ENCODE measurements around the gene DBR1. TPM values are rescaled to one million over a fixed set of nuclear protein-coding genes. Genes with fewer than 3 reads are reported as not detected.
A peak's percentile ranks its signal among the peaks of the same experiment; 100 is the strongest.

DBR1 gene
- total and polyA plus RNA-seq, 2 of the 4 experiments (the other 2 are of a cell fraction), result 7.6 to 12.5 TPM

- peak; percentile 83 for DNase-seq
Observed at GRCh38 chr3:138186803-138187295, 12.1 kb upstream of the DBR1 start.

More at GRCh38 chr3:138186803-138187295, 12.1 kb upstream of the DBR1 start:
- no CpG with 5 or more reads among the region's 25 CpGs for WGBS, 2 experiments (ENCODE audit: extremely low coverage in 2 of 2, insufficient read length in 1 of 2)
- in situ Hi-C loops (cut with MboI; ENCODE audit: low sequenced_read_pairs) (no loop called here), intact Hi-C loops (cut with micrococcal nuclease) (loop anchor here (5.0 kb wide), 3 partner anchors 35 to 140 kb away; partner anchors contain the start of gene NME9), dilution Hi-C loops (cut with HindIII; ENCODE audit: low sequenced_read_pairs, unreplicated experiment) (no loop called here)
- H4K20me1 ChIP-seq (ENCODE audit: insufficient read depth, low read length), result peaks cover 10% of the 10 kb centered on the region
- peak overlapping the region; percentile 89 for H3K27ac ChIP-seq (ENCODE audit: insufficient read depth, low read length)
- H4K91ac ChIP-seq (ENCODE audit: insufficient read depth, low read depth, low read length), result no peak overlapping the region; the same call in 1 of the 2 replicates
- H4K8ac ChIP-seq (ENCODE audit: low read depth in 2 of 2, low read length in 2 of 2), result peak overlapping the region; percentile 70 to 83
- ChIA-PET POLR2A (ENCODE audit: unreplicated experiment) (interaction anchor here (0.6 kb wide), 1 partner anchor 12 kb away, joined by 3 read pairs; the partner anchor contains the start of gene DBR1), CTCF (no interaction called here)
- peak overlapping the region; percentile 7; the same call in 1 of the 2 replicates for H3K56ac ChIP-seq (ENCODE audit: extremely low read depth, insufficient read depth, low read length)
- no peak overlapping the region; the same call in 1 of the 2 replicates for H3K4ac ChIP-seq (ENCODE audit: low read depth, low read length)
- H3K23ac ChIP-seq (ENCODE audit: low read depth, low read length), result peak overlapping the region; percentile 15; the same call in 1 of the 2 replicates
- 0 out of 2 replicates have a peak, but pooled peaks cover 3% of the 10 kb centered on the region for H3K9me1 ChIP-seq (ENCODE audit: insufficient read depth, low read length)
- peak overlapping the region; percentile 2 for H2BK5ac ChIP-seq (ENCODE audit: low read depth, low read length, poor library complexity, severe bottlenecking)
- no peaks in the 10 kb centered on the region for H3K9me3 ChIP-seq (ENCODE audit: control insufficient read depth, insufficient read depth, low read length)
- peak overlapping the region; percentile 57 for H3K4me3 ChIP-seq (ENCODE audit: insufficient read depth, low read depth, low read length)
- peaks cover 8 to 23% of the 10 kb centered on the region in 2 experiments for H3K79me1 ChIP-seq (ENCODE audit: low read depth in 1 of 2, low read length in 2 of 2)
- 0 out of 2 replicates have a peak, but pooled peaks cover 1% of the 10 kb centered on the region for H3K36me3 ChIP-seq (ENCODE audit: control insufficient read depth, insufficient read depth, low read length)
- no peak overlapping the region for H2AK5ac ChIP-seq (ENCODE audit: low read depth, low read length)
- peak overlapping the region; percentile 65 for H3K9ac ChIP-seq (ENCODE audit: low read depth, low read length)
- BruUV-seq (replicated peaks), result no TSS peak
- no peak overlapping the region for H2AK9ac ChIP-seq (replicated peaks; ENCODE audit: low read depth, low read length, poor library complexity)
- TF ChIP-seq MAZ (IDR thresholded peaks at IDR 0.05; ENCODE audit: borderline replicate concordance, low read depth, low read length) (peak; percentile 68; the same call in 1 of the 2 replicates), RCOR1 (IDR thresholded peaks at IDR 0.05; ENCODE audit: insufficient replicate concordance, low read length) (no peak)
- TF ChIP-seq, protein P1, sequence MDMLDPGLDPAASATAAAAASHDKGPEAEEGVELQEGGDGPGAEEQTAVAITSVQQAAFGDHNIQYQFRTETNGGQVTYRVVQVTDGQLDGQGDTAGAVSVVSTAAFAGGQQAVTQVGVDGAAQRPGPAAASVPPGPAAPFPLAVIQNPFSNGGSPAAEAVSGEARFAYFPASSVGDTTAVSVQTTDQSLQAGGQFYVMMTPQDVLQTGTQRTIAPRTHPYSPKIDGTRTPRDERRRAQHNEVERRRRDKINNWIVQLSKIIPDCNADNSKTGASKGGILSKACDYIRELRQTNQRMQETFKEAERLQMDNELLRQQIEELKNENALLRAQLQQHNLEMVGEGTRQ (IDR thresholded peaks at IDR 0.05; ENCODE audit: low read depth, low read length), result no peak
- TF ChIP-seq, protein P2, sequence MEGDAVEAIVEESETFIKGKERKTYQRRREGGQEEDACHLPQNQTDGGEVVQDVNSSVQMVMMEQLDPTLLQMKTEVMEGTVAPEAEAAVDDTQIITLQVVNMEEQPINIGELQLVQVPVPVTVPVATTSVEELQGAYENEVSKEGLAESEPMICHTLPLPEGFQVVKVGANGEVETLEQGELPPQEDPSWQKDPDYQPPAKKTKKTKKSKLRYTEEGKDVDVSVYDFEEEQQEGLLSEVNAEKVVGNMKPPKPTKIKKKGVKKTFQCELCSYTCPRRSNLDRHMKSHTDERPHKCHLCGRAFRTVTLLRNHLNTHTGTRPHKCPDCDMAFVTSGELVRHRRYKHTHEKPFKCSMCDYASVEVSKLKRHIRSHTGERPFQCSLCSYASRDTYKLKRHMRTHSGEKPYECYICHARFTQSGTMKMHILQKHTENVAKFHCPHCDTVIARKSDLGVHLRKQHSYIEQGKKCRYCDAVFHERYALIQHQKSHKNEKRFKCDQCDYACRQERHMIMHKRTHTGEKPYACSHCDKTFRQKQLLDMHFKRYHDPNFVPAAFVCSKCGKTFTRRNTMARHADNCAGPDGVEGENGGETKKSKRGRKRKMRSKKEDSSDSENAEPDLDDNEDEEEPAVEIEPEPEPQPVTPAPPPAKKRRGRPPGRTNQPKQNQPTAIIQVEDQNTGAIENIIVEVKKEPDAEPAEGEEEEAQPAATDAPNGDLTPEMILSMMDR (conservative IDR thresholded peaks at IDR 0.05; ENCODE audit: low read depth, low read length), result no peak
- peak; percentile 95 for ATAC-seq (ENCODE audit: low read depth)
- peak overlapping the region; percentile 23; the same call in 1 of the 2 replicates for H3K14ac ChIP-seq (replicated peaks; ENCODE audit: low read depth, low read length)
- H2BK15ac ChIP-seq (ENCODE audit: low read depth, low read length), result no peak overlapping the region; the same call in 2 of the 3 replicates
- H2BK20ac ChIP-seq (ENCODE audit: low read depth, low read length), result no peak overlapping the region
- H2BK120ac ChIP-seq (ENCODE audit: low read depth, low read length), result peak overlapping the region; percentile 98; the same call in 1 of the 2 replicates
- peaks cover 2% of the 10 kb centered on the region; the same call in 1 of the 2 replicates for H3K4me1 ChIP-seq (ENCODE audit: control insufficient read depth, insufficient read depth, low read length)
- no peak overlapping the region for H3K18ac ChIP-seq (ENCODE audit: low read depth, low read length)
- peak overlapping the region; percentile 93 for H3K4me2 ChIP-seq (ENCODE audit: low read depth, low read length)
- H3K27me3 ChIP-seq (ENCODE audit: control insufficient read depth, insufficient read depth, low read length), result peaks cover 1% of the 10 kb centered on the region; the same call in 1 of the 2 replicates
- peak overlapping the region; percentile 72; the same call in 1 of the 2 replicates for H4K5ac ChIP-seq (ENCODE audit: low read depth, low read length)
- peak overlapping the region; percentile 96 for H2AFZ ChIP-seq (replicated peaks; ENCODE audit: low read length, poor library complexity)
